GM21786 (cell line): ENCODE results near the gene TICAM2.

Experiments
- ATAC-seq: cut with Tn5 transposase; IDR thresholded peaks from one replicate; pipeline ENCODE4 v1.9.1; 2021; ENCODE audit not compliant: unreplicated experiment

The TICAM2 gene

DNA sequence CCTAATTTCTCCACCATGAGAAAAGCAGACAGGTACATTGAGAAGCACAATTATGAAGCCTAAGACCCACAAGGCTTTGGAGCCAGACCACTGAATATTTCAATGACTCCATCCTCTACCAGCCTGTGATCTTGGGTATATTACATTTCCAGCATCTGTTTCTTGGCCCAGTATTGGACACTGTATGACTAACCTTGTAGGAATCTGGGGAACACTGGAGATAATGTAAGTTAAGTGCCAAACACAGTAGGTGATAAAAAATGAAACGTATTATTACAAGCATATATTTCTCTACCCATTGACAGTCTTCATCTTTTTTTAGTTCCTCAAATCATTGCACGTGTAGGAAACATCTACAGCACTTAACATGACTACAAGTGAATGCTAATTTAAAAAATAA, 29.1 kb downstream of the TICAM2 start:
- no peak for ATAC-seq

DNA sequence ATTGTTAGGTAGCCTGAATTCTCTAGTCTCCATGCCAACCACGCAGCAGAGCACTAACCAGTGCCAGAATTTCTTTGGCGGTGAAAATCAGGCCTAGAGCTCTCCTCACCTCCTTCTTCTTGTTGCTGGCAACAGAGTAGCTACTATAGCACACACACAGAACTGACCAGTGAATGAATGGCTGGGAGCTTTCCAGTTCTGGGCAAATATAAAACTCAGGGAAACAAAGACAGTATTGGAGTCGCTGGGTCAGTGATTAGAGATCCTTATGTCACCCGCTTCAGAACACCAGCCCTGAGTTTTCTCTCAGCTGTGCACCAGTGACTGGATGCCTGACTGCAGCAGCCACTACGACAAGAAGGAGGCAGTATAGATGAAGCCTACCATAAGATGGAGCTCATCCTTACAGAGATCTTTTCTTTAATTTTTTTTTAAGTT, 30.8 kb downstream of the TICAM2 start:
- ATAC-seq: no peak

DNA sequence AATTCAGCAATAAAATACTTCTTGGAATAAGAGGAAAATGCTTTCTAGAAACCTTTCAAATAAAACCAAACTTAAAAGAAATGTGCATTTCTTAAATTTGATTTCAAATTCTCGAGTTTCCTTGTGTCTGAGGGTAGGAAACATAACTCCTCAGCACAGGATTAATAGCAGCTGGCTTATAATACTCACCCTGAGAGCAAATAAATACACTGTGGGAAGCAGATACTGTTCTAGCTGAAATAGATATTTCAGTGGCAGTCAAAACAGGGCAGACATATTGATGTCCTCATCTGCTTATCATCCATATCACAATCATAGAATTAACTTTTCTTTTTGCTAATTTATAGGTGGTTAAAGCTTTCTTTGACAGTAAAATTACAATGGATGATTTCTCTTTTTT, 33.6 kb downstream of the TICAM2 start:
- no peak for ATAC-seq

DNA sequence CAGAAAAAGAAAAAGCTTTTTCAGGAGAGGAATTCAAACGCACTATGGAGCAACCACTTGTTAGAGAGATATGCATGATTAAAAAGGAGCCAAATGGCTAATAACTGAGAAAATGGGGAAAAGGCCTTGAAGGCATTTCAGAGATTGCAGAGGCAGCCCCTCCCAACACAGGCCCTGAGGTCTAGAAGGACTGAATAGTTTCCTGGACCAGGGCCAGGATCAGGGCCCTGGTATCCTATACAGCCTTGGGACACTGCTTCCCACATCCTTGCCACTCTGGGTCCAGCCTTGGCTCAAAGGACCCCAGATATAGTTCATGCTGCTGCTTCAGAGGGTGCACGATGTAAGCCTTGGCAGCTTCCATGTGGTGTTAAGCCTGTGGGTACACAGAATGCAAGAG, 37.0 kb downstream of the TICAM2 start:
- no peak for ATAC-seq

DNA sequence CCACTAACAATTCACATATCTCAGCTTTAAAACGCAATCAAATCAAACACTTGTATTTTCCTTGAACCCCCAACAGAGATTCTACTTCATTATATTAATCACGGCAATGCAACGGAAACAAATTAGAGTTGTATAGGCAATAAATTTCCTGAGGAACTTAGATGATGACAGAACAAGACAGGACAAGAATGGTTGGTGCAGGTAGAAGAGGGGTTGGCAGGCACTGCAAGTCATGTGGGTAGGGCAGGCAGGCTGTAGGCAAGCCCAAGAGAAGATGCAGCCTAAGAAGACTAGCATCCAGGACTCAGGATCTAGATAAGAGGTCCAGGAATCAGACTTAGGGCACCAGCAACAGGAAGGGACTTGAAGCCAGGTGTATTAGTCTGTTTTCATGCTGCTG, 41.1 kb downstream of the TICAM2 start:
- ATAC-seq: no peak

DNA sequence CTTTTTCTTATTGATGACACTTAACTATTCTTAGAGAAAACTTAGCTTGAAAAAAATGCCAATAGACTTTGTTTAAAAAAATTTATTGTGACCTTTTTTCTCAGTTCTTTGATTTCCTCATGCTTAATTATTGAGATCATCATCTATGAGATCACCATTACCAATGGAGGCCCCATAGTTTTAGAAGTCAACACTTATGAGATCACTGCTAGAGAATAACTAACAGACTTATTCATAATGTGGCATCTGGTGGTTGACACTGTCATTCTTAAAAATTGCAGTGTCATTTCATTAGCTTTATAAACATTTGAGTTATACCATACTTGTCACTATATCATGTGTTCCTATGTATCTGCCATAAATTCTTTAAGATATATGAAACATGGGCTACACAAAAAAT, 42.8 kb downstream of the TICAM2 start:
- ATAC-seq: no peak

DNA sequence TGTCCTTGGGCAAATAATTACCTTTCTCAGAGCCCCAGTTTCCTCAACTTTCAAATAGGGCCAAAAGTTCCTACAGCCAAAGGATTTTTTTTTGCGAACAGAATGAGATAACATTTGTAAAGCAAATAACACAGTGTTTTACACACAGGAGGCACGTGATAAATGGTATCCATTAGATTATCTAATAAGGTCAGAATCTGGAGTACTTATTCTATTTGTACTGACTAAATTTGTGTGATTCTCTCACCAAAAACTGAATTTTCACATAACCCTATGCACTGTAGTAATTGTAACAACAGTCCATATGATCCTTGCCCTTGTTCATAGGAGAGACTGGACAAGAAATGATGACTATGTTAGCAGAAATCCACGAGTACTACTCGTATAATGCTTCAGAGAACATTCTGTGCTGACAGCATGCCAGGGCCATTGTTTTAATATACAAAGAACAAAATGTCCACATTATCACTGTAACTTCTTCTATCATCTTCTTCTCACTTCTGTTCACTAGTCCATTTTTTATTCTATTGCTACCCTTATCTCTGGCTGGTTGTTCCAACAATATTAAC, 43.8 kb downstream of the TICAM2 start:
- ATAC-seq: no peak

DNA sequence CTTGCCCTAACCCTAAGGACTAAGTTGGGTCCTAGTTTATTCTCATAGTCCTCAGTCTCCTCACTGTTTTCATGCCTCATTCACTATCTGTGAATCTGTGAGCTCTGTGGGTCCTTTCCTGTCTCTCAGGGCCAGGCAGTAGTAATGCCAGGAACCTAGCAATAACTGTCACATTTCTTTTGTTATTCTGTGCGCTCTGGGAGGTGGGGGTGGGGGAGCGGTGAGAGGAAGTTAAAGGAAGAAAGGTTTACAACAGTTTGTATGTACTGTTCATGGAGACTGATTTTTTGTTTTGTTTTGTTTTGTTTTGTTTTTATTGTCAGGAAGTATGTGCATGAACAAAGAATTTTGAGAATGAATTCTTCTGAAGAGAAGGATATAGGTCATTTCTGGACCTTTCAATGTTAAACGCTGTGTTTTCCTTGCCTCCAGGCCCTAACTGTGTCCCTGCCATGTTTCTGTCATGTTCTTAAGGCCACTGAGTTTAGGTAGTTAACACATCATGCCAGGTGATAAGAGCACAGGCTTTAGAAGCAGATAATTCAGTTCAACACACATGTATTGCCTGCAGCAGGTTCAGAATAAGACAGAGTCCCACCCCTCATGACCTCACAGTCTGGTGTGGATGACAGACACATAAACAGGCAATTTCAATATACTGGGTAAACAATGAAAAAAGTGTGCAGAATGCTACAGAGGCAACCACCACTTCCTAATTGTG, 44.5 kb downstream of the TICAM2 start:
- ATAC-seq: no peak

DNA sequence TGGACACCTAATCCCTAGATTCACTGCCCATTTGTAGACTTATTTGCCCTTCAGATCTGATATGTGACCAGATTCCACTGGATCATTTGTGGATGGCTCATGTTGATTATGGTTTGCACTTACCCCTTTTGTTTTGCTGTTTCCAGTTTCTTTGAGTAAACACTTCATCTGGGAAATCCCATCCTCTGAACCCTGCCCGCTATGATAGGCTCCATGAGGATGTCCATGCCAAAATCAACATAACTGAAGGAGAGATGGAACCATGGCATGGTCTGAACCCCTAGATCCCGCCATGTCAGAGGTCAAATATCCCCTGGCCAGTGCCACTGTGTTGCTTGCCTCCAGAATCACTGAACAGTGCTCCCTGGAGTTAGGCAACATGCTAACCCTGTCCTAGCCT, 46.0 kb downstream of the TICAM2 start:
- ATAC-seq: no peak

DNA sequence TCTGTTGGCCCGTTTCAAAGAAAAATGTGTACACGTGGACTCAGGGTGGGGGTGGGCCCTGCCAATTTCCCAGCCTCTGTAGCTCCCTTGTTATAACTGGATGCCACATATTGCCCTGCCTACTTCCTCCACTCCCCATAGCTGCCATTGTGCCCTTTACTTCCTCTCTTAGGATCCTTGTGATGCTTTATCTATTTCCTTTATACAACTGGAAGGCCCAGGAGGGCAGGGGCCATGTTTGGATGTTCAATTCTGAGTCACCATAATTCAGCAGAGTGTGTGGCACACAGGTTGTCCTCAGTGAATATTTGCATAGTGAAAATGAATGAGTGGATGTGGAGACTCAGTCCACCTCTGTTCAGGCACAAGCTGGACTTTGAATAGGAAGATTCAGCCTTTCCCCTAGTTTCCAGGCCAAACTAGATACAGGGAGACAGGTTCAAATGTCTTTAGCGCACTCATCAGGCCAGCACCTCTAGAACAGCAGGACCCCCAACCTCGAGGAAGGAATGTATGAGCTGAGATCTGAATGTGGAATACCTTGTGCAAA, 47.1 kb downstream of the TICAM2 start:
- ATAC-seq: no peak

DNA sequence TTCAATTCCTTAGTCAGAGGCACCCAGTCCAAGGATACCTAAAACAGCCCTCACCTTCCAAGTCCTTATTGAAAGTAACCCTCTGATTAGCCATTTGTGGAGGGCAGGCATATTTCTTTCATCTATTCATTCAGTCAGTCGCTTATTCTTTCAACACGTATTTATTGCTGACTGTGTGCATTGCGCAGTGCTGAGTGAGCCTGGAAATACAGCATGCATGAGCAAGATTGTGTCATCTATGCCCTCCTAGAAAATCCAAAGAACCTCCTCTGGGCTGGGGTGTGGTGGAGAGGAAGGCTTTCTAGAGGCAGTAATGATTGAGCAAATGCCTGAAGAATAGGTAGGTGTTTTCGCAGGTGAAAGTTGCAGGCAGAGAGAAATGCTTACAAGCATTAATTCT, 49.2 kb downstream of the TICAM2 start:
- no peak for ATAC-seq

DNA sequence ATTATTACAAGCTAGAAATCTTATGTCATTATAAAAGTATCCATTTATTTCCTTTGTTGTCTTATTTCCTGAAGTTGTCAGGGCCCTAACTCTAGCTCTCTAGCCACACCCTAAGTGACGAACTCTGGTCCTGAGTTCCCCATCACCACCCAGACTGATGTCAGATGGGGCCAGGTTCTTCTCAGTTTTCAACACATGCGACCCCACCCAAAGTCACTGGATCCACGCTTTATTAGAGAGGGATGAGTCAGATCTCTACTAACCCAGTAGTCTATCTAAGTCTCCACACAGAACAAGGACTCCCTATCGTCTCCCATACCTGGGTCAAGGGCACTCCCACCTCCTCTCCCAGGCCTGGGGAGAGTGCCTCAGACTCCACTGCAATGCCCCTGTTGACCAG, 50.9 kb downstream of the TICAM2 start:
- ATAC-seq: no peak

DNA sequence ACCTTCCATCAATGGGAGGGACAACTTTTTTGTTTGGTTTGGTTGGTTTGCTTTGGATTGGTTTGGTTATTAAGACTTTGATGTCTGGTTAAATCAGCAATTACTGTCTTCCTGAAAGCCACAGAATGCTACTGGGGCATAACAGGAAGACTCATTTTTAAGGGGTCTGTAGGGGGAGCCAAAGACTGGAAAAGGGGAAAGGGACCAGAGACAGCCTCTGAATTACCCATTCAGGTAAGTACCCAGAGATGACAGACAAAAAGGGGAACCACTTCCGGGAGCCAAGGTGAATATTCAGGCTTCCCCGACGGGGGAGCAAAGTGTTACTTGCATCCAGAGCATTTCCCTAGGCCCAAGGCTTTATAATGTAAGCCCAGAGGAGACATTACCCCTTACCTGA, 53.1 kb downstream of the TICAM2 start:
- peak; percentile 23 for ATAC-seq

DNA sequence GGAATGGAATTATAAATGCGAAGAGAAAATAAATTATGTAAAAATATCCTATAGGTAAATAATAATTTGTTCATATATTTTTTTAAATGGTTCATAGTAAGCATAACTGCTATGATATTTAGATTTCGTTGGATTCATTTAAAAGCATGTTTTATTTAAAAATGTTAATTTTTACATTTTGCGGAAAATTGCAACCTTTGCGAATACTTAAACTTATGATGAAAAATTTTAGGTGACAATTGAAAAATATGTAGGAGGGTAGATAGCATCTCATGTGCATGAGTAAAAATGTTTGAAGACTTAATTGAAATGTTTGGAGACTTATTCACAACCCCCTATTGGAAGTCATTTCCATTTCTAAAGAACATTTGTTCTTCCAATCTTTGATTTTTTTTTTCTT, 53.6 kb downstream of the TICAM2 start:
- ATAC-seq: no peak

DNA sequence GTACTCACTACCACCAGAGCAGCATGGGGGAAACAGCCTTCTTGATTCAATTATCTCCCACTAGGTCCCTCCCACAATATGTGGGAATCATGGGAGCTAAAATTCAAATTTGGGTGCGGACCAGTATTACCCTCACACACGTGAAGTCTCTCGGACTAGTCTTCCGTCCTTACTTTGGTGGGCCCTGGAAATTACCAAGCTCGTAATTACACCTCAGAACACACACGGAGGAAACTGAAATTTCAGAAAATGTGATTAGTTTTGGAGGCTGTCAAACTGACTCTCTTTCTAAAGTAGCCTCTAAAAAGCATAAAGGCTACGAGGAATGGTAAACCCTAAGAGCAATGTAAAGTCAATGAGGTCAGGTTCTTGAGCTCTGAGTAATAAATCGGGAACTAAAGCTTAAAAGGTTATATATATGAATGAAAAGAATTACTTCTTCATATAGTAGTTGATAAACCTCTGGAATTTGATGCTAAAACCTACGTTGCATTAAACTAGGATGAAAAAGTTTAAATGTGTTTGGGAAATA, 56.9 kb downstream of the TICAM2 start:
- no peak for ATAC-seq

DNA sequence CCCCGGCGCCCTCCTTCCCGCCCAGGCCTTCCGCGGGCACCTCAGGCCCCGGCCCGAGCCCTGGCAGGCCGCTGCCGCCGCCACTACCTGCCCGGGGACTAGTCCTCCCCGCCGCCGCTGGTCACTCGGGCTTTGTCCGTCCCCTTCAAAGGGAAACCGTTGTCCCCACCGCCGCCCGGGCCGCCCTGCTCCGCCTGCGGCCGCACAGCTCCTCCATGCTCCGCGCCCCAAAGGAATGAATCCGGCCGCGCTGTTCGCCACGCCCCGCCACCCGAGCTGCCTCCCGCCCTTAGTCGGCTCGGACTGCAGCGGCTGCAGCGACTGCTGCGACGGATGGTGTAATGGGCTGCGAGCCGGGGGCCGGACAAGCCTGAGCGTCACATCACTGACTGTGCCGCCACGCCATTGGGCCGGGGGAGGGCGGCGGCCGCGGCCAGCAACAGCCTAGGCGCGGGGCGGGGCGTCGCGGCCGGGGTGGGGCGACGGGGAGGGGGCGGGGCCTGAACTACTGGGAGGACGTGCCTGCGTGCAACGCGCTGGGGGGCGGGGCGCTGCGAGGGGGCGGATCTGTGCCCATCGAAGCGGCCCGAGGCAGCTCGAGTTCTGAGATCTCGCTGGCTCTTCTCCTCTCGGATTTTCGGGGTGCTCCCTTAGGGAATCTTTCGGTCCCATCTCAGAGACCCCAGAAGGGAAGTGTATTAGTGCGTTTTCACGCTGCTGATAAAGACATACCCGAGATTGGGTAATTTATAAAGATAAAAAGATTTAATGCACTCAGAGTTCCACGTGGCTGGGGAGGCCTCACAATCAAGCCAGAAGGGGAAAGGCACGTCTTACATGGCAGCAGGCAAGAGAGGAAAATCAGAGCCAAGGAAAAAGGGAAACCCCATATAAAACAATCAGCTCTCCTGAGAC, 57.6 kb downstream of the TICAM2 start, which contains the start of gene FEM1C:
TSS of gene FEM1C (minus strand) at position 340 of the 915 bp plus-strand sequence. CDS start 1,282 bp downstream, outside the sequence.
- ATAC-seq: peak; percentile 93

DNA sequence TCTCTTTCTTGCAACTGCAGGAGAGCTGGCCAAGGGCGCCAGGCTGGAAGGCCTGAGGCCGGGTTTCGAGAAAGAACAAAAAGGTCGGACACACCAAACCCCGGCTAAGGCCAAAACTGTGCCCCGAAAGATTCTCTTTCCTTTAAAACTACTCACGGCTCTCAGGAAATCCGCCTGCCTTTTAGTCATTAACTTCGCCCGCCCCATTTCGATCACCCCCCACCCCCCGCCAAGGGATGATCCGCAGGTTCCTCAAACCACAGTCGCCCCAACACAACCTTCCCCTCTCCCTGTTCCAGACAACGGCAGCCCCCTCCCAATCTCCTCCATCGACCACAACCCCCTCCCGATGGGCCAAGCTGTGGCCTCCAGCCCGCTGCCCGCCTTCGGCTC, 58.2 kb downstream of the TICAM2 start:
- no peak for ATAC-seq

DNA sequence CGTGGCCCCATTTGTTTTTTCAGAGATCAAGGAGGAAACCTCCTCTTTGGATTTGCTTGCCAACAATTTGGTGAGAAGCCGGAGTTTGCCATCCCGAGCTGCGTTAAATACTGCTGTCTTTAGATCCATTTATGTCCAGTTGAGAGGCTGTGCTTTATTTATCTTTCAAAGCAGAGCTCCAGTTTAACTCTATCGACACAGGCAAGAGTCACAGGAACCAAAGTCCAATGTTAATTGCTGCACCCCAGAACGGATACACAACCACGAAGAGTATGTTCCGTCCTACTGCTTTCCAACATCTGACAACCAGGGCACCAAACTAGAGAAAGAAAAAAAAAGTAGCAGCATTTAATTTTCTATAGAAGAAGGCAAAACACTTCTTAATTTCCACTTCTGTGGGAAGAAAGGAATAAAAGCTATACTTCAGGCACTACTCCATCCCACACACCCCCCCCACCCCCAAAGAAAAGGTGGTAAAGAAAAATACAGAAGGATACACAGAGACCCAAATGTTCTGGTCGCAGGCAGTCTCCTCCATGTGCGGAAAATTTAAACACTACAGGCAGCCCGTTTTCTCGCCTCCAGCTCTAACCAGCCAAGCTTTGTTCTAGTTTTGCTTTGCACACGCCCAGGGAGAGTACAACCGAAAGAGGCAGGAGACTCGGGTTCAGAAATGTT, 58.8 kb downstream of the TICAM2 start:
- ATAC-seq: peak; percentile 30

DNA sequence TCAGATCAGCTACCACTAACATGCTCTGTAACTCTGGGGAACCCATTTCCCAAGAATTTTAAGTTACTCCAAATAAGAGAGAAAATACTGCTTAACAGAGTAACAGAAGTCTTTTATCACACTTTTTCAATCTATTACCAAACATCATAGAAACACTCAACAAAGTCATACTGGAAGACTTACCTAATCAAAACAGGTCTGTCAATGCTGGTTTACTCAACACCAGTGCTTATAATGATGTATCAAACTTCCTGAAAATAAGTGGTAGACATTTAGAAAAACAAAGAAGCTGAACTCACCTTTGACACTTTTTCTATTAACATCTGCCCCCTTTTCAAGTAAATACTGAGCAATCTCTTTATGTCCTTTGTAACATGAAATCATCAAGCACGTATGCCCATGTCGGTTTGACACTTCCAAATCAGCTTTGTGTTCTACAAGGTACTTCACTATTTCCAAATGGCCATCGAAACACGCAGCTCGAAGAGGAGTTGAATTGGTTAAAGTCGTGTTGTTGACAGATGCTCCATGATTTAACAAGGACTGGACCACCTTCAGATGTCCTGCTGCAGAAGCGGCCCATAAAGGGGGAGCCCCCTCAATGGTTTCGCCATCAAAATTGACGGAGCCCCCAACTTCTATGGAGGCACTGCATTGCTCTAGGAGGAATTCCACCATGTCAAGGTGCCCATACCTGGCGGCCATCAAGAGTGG, 59.5 kb downstream of the TICAM2 start:
- ATAC-seq: no peak

DNA sequence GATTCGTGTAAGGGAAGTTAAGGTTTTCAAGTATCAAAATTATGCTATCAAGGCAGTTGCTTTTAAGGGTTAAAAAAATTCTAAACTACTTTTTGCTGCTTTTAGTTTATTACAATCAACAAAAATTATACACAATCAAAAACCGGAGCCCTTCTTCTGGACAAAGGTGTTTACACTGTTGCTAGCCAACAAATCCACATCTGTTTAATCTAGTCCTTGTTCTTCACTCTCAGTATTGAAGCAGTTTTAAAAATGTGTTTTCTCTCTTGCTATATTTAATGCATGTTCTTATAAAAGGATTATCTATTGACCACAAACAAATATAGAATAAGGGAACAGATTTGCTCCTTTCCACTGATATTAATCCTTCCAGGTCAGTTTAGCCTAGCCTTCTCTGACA, 60.2 kb downstream of the TICAM2 start:
- no peak for ATAC-seq
